HG03095 (cell line): Measurements from ENCODE around the gene LCA5L.
"Not testable (repeated sequence)": the region's sequence is repeated elsewhere in the genome, so short reads cannot be mapped to it uniquely, and the experiment has no call there.

Source experiments
- ATAC-seq: cut with Tn5 transposase; IDR thresholded peaks from one replicate; pipeline ENCODE4 v1.9.1; 2021; ENCODE audit warnings: moderate library complexity; ENCODE audit not compliant: unreplicated experiment

LCA5L gene

DNA sequence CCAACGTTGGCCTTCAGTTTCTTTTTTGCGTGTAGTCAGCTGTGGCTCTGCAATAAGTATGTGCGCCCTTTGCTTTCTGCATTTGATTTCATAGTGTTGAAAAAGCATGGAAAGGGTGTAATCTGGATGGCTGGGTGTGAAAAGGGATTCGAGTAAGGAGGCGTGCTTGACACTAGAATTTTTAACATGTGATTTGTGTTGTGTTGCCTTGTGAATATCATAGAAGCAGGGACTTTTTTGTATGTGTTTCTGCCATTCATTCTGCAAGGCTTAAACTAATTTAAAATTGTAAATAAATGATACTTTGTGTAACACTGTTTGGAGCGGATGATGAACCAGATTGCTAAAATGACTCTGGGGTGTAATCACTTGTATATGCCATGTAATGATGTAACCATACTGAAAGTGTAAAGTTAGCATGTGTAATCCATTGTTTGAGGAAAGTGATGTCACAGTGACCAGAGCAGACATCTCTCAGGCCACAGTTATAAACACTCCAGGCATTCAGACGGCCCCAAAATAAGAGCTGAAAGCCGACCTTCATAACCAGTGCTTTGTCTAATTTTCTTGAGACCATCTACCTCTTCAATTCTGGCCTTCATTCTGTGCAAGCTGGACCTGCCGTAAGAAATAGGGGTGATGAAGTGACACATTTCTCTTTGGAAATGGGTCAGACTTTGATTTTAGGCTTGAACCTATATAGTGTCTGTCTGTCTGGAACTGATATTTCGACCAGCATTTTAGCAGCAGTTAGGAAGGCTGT is 6.8 kb upstream of the LCA5L start:
- ATAC-seq, result no peak

DNA sequence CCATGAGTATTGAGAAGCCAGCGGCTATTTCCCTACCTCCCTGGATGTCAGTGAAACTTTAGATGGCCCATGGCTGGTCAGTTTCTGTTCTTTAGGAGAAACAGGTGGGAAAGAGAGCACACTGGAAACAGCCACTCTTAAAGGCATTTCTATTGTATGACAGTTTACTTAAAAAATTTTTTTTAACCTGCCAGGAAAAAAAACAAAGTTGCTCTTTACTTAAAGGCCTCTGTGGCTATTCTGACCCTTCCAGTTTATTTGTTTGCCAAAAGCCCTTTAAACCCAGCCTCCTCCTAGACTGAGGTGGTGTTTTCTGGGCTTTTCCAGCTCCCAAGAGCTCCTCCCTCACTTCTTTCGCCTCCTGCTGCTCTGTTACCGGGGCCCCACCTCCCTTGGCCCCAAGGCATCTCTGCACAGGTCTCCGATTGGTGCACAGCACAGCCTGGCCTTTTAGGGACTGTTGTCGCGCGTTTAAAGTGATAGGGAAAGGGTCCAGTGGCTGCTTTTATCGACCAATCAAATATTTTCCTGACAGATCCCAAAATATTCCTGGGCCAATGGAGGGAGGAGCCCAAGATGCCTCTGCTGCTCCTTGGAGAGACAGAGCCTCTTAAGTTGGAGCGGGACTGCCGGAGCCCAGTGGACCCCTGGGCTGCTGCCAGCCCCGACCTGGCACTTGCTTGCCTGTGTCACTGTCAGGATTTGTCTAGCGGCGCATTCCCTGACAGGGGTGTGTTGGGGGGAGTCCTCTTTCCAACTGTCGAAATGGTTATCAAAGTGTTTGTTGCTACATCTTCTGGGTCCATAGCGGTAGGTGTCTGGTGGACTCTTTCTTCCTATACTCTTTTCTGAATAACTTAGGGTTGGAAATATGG is 6.0 kb upstream of the LCA5L start, which contains the start of gene SH3BGR:
TSS of gene SH3BGR (plus strand) at position 639 of the 875 bp plus-strand sequence. CDS start at position 766, 127 bp downstream.
- no peak for ATAC-seq

DNA sequence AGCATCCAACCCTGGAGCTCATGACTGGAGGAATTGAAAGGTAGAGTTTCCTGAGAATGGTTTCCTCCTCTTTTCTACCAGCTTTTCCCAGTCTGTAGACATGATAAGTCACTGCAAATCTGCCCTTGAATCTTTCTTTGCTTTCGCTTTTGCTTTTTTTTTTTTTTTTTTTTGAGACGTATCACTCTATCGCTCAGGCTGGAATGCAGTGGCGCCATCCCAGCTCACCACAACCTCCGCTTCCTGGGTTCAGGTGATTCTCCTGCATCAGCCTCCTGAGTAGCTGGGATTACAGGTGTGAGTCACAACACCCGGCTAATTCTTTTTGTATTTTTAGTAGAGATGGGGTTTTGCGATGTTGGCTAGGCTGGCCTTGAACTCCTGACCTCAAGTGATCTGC is 1.7 kb upstream of the LCA5L start:
- no peak for ATAC-seq

DNA sequence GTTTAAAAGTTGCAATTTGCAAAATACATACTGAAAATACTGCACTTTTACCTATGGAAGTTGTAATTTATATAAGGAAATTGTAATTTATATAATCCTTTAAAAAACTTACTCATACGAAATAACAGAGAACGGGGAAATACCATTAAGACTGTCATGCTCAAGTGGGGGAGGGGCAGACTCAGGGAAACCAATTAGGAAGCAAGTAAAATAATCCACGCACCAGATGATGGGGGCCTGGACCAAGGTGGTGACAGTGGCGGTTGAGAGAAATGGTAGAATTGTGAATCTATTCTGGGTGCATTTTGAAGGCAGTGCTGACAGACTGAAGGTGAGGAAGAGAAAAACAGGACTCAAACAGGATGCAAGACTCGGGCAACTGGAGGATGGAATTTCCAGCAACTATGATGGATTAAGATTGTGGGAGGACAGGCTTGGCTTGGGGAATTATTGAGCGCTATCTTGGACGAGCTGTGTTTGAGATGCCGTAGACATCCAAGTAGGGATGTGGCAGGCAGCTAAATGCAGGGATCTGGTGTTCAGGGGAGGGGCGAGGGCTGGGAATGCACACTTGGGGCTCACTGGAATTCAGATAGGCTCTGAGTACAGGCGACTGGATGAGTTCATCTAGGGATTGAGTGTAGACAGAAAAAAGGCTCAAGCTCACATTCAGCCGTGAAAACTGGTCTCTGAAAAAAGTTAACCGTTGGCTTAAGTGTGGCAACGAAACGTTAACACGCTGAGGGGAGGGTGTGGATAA is 977 bp downstream of the LCA5L start:
- no peak for ATAC-seq

DNA sequence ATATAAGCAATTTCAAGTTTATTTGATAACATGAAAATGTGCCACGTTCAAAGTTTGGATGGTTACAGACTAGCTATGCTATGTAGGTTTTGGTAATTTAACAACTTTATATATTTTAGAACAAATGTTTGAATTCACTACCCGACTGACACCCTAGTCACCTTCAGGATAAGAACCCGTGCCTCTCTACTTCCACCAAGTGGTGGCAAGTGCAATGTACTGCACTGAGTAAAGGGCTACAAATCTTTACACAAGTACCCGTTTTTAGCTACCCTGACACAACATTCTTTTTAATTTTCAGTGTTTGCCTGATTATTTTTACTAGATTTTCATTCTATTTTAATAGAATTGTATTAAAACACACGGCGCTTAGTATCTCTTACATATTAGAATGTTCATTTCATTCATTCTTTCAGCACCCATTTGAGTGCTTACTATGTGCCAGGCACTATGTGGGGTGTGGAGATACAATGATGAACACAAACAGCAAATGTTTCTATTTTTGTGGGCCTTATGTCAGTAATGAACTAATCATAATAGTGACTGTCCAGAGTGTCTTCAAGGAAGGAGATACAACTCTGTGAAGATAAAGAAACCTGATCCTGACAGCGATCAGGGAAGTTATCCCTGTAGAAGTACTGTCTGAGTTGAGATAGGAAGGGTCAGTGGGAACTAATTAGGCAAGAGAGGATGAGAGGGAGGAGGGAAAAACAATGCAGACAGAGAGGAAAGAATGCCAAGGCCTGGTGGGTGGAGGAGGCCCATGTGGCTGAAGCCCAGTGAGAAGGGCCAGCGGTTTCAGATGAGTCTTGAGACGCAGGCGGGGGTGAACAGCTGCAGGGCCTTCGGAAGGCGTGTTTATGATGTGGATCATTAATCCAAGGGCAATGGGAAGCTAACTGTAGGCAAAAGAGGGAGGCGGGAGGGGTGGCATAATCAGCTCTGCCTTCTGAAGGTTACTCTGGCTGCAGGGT is 3.8 kb downstream of the LCA5L start:
- ATAC-seq, result no peak

DNA sequence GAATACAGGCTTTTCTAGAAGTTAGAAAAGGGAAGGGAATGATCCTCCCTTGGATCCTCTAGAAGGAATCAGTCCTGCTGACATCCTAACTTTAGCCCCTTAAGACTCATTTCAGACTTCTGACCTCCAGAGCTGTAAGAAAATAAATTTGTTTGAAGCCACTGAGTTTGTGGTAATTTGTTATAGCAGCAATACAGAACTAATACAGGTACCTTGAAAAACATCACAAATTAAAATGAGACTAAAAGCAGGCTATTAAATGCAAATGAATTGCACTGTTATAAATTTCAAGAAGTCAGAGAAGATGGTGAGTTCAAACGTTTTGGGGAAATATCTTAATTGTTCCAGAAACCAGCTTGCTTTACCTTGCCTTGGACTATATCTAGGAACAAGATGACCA is 6.3 kb downstream of the LCA5L start:
- ATAC-seq, result no peak

DNA sequence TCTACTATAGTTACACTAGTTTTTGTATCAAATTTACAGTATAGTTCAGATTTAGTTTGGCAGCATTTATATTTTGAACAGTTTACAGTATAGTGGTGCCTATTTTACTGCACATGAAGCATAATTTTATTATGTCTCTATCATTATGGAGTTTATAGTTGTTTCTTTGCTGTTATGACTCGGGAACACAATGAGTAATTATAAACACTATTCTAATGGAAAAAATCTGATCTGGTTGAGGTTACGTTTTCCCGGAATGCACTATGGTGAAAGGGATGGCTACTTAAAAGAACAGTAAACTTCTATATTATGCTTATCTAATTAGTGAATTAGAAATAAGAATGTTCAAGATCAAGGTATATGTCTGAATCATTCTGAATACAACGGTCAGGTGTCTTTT is 10.6 kb downstream of the LCA5L start:
- no peak for ATAC-seq

DNA sequence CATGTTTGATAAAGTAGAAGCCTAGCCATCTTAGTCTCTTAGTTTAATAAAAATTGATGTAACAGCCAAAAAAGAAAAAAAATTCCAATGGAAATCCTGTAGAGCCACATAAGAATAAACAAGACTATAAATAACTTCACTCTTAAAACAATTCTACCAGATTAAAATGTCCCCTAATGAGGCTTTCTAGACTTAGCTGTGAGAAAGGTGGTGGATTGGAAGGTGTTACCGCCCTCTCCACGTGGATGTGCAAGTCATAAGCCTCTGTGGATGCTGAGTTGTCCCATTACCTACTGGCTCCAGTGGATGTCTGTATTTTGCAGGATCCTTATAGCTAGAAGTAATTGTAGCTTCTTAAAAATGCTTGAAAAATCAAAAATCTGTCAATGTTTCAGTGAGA is 14.6 kb downstream of the LCA5L start:
- ATAC-seq, result no peak

DNA sequence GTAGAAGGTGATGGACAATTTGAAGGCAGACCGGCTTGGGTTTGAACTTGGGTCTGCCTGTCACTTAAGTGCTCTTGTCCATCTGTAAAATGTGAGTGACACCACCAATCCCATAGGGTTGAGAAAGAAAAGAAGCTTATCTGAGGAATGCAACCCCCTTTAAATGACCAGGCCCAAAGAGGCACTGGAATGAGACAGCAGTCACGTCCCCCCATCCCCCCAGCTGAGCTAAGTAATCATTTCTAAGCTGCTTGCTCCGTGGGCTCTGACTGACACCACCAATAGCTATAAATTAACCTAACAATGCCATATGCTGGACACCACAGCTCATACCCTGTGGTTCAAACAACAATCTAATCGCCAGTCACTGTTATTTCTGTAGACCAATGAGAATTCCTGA is 15.1 kb downstream of the LCA5L start:
- ATAC-seq, result no peak

DNA sequence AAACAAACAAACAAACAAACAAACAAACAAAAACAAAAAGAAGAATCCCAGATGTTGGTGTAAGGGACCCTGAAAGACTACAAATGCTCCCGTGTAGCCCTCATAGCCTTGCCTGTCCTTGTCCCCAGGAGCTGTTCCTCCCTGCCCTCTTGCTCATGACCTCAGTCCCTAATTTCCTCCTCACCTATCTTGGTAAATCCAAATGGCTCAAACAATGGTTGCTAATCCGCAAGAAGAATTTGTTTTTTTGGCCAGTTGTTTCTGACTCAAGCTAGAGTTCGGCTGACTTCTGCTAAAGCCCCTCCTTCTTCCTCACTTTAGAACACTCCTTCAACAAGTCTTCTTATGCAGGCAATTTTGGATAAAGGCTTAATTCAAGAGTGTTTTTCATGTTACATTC is 15.6 kb downstream of the LCA5L start:
- no peak for ATAC-seq

DNA sequence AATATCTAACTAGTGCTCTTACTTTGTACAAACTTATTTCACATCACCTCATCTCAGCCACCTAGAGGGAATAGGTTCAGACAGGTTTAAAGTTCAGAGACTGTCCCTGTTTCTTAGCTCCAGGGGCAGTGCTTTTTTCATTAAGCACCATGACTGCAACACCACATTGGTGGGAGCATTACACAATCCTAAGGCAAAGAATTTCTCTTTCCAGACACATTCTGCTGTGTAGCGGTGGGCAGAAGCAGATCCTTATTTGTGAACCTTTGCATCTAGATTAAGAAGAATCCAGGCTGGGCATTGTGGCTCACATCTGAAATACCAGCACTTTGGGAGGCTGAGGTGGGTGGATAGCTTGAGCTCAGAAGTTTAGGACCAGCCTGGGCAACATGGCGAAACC is 16.1 kb downstream of the LCA5L start:
- ATAC-seq, result no peak

DNA sequence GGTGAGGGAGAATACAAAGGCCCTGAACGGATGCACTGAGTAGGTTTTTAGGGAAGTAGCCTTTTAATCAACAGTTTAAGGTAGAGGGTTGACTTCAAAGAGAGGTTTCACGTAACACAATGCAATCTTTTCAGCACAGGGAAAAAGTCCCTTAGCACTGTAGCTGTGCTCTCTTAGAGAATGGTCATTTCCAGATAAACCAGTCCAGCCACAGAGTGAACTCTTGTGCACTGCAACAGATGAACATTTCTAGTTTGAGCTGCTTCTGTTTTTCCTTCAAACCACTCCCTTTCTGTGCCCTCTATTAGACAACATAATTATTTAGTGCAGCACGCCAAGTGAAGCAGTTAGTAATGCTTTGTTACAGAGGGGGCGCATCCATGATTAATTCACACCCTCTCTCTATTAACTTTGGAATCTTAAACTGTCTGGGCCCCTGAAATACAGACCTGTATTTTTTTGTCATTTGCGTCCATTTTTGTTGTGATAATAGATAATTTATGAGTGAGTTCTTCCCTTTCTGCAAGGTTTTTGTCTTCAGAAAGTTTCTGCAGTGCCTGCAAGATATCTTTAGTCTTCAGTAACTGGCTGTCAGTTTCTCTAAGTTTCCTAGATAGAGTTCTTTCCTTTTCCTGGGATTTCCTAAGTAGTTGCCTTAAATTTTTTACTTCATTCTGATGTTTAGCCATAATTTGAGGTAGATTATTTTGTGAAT is 22.9 kb downstream of the LCA5L start:
- ATAC-seq, result no peak

DNA sequence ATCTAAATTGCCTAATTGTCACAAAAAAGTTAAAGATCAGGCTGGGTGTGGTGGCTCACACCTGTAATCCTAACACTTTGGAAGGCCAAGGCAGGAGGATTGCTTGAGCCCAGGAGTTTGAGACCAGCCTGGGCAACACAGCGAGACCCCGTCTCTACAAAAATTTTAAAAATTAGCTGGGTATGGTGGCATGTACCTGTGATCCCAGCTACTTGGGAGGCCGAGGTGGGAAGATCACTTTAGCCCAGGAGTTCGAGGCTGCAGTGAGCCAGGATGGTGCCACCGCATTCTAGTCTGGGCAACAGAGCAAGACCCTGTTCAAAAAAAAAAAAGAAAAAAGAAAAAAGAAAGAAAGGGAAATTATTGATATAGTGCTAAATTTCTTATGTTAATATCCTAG is 26.4 kb downstream of the LCA5L start:
- ATAC-seq, result not testable (repeated sequence)

DNA sequence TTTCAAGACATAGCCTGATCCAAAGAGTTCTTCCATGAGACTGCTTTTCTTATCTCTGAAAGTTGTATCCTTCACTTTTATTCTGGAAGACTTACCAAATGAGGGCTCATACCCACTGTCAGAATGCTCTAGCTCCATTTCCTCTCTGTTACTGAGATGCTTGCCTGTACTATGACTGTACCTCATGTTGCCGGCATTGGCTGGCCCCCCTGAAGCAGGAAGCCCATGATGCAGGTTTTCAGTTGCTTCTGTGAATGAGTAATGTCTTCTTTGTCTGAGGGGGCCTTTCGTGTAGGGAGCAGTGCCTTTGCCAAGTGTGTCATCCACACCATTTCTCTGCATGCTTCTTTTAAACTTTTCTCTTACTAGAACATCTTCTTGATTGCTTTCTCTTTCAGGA is 39.5 kb downstream of the LCA5L start:
- no peak for ATAC-seq

DNA sequence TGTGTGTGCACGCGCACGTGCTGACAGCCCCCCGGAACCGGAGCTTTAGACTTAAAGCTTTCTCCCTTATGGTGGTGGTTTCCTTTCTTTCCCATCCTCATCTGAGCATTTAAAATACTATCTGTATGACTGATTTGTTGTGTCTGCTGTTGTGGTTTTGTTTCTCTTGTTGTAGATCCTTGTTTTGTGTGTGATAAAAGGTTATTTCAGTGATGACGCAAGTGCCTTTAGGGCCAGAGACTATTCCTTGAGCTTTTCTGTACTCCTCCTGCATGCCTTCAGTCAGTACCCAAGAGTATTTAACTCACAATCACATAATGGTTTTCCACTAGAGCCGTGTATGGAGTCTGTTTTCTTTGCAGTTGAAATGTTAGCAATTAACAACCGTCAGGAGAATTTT is 45.4 kb downstream of the LCA5L start:
- no peak for ATAC-seq

DNA sequence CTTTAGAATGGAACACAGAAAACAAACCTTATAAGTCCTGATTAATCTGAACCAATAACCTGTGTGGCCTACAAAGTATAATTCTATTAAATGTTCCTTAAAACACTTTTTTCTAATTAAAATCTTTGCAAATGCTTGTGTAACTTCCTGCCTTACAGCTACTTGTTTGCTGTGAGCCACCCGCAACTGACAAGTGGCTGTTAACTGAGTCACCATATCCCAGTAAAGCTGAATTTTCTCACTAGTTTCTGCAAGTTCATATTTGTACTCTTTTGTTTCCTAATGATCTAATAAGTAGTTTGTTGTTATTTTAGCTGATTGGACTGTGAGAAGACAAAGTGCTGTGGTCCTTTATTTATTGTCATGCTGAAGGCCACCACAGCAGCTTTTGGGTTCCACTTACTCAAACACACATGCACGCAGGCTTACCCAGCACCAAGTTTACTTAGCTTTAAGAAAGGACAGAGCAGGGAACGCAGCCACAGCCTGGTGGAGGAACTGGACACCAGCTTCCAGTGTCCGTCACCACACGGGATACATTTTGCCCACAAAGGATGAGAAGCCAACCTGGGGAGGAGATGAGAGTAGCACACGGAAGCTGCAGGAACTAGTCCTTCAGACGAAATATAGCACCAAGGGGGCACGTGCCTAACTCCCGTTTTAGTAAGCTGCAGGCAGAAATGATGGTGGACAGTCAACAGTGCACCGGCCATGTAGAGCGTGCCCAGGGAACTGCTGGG is 47.8 kb downstream of the LCA5L start:
- ATAC-seq, result no peak

DNA sequence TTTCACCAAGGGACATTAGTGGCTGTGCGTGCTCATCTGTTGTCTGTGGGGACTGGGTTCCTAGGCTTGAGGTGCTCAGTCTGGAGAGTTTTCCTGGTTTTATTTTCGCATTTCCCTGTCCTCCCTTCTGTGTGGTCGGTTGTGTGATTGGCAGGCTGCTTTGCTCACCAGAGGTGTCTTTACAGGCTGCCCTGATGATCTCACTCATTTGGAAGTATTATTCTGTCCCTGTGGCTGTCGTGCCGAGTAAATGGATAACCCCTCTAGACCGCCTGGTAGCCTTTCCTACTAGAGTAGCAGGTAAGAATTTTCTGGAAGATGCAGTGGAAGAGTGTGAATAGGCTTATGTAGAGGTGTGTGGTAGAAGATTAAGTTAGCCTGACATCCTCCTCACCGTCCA is 52.6 kb downstream of the LCA5L start:
- ATAC-seq, result no peak

DNA sequence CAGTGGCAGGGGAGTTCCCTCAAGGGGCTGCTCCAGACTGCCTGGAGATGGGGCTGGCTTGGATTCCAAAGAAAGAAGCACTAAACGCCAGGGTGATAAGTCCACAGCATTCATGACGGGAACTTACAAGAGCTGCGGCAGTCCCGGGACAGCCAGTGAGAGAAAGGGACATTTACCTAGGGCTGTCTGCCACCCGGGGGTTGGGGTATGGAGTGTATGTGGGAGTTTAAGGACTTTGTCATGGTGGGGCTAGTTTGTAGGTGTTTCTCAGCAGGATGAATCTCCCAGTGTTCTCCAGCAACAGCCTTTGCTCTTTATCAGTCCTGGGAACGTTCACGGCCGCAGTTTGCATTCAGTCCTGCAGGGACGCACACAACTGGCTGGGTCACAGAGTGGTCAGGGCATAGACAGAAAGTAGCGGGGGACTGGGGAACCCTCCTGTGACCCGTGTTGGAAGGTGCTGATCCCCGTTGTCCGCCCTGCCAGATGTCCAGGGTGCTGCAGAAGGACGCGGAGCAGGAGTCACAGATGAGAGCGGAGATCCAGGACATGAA is 55.3 kb downstream of the LCA5L start:
- no peak for ATAC-seq

DNA sequence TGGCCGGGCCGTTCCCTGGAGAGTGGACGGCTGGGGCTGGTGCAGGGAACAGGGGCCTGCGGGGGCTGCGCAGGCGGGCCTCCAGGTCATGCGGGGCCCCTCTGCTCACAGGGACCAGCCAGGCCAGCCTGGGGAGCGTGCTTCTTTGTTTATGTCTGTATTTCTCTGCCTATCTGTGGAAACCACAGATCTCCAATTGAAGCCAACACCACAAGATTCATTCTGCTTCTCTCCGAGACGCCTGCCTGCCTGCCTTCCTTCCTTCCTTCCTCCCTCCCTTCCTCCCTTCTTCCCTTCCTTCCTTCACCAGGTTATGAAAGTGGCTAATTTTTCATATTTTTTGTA is 56.8 kb downstream of the LCA5L start:
- no peak for ATAC-seq
